Germinal center (tissue), 1 donor: ENCODE results near the gene CDPF1.
"Not testable (repeated sequence)": the region's sequence is repeated elsewhere in the genome, so short reads cannot be mapped to it uniquely, and the experiment has no call there.

Source experiments
- DNase-seq: peaks from one replicate; pipeline ENCODE4 v3.0.0; 2012; ENCODE audit warnings: mixed read lengths, low spot score

The CDPF1 gene

DNA sequence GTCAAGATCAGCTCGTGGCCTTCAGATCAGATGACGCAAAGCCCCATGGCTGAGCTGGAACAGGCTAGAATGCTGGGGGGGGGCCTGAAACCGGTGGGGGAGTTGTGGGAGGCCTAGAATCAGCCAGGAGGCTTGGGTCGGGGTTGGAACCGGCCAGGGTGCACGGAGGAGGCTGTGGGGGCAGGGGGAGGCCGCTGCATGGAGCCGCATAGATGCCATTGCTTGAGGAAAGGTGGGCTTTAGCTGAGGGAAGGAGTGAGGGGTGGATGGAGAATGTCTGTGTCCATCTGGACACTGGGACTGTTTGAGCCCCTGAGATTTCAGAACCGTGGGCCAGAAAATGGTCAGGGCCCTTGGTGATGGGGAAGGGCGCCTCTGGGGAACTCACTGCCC, 25.2 kb downstream of the CDPF1 start:
- no peak for DNase-seq

DNA sequence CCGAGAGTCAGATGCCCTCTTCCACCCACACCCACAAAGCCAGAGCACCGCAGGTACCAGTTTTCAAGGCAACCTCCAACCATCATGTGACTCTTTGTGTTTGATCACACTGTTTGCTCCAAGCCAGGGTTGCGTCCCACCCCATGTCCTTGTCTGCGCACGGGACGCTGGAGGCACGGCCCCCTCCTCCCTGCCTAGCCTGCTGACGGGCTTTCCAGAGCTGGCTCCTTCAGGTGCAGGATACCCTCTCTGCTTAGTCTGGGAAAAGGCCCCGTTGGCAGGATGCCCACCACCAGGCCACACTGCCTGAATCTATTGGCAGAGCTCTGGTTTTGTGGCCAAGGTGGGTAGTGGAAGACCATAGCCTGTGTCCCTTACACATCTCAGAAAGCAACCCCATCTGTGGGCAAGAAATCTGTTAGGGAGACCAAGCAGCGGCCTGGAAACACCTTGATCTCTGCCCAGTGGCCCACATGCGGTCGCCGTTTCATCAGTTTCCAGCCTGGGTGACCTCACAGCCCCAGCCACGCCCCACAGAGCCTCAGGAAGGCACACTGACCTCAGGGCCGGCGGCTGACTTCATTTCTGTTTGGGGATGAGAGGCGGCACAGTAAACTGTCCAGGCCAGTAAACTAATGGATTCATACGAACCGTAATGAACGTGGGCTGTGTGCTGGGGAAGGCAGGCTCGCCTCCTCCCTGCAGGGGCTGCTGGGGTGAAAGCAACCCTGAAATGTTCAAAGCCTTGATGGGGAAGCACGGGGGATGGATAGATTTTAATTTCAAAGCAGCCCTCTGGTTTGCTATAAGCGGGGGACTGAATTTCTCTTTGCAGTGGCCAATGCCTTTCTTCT, 25.8 kb downstream of the CDPF1 start:
- no peak for DNase-seq

DNA sequence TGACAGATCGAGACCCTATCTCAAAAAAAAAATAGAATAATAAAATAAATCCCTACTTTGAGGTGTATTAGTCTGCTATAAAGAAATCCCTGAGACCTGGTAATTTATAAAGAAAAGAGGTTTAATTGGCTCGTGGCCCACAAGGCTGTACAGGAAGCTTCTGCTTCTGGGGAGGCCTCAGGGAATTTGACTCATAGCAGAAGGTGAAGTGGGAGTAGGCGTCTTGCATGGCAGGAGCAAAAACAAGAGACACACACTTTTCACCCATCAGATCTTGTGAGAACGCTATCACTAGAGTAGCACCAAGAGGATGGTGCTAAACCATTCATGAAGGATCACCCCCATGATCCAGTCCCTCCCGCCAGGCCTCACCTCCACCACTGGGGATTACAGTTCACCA, 29.2 kb downstream of the CDPF1 start:
- DNase-seq, result no peak

DNA sequence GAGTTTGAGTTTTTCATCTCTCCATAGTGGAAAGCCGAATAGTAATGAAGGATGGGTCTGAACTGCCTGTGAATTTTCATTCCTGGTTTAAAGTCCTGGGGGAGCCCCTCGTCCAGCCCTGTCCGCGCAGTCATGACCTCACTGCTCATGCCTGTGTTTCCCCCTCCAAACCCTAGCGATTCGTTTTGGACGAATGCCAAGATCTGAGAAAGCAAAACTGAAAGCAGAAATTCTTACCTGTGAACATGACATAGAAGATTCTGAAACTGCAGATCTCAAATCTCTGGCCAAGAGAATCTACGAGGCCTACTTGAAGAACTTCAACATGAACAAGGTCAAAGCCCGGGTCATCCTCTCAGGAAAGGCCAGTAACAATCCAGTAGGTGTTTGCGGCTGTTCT, 30.5 kb downstream of the CDPF1 start:
- DNase-seq, result no peak

DNA sequence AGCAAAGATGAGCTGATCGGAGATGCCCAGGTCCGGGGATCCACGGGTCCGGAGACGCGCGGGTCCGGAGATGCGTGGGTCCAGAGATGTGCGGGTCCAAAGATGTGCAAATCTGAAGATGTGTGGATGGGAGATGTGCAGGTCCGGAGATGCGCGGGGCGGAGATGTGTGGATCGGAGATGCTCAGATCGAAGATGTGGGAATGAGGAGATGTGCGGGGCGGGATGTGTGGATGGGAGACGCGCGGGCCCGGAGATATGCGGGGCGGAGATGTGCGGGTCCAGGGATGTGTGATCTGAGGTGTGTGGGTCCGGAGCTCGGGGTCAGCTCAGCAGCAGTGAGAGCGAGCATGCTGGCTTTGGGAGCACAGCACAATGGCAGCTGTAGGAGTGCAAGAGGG, 35.5 kb downstream of the CDPF1 start:
- no peak for DNase-seq

DNA sequence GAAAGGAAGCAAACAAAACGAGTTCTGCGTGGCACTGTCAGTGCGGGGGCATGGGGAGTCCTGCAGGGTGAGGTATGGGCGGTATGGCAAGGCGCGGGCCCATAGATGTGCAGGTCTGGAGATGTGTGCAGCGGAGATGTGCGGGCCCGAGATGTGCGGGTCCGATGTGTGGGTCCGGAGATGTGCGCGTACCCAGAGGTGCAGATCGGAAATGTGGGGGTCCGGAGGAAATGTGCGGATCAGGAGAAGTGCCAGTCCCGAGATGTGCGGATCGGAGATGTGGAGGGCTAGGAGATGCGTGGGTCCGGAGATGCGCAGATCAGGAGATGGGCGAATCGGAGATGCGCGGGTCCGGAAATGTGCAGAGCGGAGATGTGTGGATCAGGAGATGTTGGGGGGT, 35.9 kb downstream of the CDPF1 start:
- no peak for DNase-seq

DNA sequence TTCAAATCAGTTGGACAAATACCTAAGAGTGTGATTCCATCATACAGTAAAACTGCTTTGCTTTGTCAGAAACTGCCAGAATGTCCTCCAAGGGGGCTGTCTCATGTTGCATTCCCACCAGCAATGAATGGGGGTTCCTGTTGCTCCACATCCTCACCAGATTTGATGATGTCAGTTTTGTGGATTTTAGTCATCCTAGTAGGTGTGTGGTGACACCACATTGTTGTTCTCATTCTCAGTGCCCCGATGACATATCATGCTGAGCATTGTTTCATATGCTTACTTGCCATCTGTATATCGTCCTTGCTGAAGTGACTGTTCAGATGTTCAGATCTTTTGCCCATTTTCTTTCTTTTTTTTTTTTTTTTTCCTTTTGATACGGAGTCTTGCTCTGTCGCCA, 37.0 kb downstream of the CDPF1 start:
- DNase-seq, result no peak

DNA sequence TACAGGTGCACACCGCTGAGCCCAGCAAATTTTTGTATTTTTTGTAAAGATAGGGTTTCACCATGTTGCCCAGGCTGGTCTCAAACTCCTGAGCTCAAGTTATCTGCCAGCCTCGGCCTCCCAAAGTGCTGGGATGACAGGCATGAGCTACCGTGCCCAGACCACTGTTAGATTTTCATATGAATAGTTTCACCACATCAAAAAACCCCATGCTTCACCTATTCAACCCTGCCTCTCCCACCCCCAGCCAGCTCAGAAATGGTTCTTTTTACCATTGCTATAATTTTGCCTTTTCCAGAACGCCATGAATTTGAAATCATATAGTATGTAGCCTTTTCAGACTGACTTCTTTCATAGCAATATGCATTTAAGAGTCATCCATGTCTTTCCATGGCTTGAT, 37.9 kb downstream of the CDPF1 start:
- no peak for DNase-seq

DNA sequence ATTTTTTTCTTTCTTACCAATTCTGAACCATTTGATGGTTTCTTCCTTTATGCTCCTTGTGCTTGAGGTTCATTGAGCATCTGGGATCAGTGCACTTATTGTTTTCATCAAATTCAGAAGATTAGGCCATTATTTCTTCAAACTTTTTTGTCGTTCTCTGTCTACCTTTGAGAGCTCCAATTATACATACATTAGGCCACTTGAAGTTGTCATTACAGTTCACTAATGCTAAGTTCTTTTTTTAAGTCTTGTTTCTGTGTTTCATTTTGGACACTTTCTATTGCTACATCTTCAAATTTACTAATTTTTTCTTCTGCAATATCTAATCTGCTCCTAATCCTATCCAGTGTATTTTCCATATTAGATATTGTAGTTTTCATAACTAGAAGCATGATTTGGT, 40.8 kb downstream of the CDPF1 start:
- no peak for DNase-seq

DNA sequence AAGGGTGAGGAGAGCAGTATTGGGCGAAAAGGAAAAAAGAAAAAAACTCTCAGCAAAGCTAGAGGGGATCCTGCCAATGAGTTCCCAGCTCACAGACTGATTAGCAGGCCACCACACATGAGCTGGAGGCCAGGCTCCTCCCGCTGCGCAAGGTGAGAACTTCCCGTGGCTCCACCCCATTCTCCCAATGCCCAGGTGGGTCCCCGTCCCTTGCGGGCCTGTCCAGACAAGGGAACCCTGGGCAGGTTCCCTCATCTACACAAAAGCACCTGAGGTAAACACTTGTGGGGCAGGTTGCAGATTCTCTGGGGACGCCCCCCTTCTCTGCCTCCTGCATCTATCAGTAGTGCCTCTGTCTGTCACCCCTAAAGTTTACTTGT, 46.5 kb downstream of the CDPF1 start:
- DNase-seq, result no peak

DNA sequence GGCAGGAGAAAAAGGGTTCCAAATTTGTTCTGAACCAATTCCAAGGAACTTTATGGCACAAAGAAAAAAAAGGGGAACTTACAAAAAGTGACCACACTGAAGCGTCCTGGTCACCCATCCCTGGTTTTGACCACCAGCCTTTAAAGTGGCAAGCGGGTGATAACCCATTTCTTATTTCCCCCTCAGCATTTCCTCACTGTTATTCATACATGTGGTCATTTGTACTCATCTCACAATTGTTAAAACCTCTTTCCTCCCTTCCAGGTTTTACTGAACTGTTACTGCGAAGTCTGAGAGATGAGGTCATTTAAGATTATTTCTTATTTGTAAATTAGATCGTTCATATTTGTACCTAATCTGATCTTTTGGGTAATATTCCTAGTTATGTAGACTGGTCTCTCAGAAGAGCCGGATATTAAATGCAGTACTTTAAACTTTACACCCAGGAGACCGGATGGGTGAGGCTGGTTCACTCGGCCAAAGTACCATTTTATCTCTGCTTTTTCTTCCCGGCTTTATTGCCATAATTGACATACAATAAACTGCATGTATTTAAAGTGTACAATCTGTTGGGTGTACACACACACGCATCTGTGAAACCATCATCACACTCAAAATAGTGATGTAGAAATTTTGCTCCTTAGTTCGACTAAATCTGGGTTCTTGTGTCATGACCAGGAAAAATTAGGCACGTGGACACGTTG, 47.0 kb downstream of the CDPF1 start:
- DNase-seq, result no peak

DNA sequence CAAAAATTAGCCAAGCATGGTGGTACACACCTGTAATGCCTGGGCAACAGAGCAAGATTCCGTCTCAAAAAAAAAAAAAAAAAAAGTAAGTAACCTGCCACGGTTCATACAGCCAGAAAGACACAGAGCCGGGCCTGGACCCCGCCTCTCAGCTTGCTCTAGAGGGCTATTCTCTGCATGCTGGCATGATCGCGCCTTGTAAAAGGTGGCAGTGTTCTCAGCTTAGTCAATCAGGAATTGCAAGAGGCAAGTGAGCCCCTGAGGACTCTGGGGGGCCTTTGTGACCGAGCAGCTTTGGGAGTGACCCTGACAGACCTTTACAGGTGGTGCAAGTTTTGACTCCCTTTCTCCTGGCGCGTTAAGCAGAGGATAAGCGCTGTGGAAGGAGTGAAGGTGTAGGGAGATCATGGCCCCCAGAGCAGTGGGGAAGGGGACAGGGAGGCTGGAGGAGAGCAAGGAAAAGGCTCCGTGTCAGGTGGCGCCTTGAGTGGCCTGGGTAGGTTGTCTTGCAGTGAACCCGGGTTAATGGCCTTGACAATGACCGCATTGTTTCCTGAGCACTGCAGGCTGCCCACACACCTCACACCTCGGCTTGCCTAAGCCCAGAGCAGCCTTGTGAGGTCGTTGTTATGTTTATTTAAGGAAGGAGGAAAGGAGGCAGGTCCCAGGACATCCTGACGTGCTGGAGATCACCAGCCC, 48.9 kb downstream of the CDPF1 start:
- DNase-seq, result no peak

DNA sequence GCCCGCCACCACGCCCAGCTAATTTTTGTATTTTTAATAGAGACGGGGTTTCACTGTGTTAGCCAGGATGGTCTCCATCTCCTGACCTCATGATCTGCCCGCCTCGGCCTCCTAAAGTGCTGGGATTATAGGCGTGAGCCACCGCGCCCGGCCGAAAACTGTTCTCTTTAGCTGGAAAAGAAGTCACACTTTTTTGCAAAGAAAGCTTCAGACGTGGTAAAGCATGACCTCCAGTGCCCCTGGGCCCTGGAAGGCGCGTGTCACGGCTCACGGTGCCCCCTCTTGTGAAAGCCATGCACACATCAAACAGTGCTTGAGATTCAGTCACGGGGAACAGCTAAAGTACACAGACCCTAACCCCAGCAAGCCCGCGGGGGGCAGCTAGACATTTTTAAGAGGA, 51.3 kb downstream of the CDPF1 start:
- DNase-seq, result not testable (repeated sequence)

DNA sequence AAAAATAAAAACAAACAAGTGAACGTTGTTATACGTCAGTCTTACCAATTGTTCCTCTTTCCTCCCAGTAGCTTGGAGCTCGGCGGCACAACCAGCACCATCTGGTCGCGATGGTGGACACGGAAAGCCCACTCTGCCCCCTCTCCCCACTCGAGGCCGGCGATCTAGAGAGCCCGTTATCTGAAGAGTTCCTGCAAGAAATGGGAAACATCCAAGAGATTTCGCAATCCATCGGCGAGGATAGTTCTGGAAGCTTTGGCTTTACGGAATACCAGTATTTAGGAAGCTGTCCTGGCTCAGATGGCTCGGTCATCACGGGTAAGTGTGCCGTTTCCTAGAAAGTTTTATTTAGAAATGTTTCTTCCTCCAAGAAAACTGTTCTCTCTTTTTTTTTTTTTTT, 51.8 kb downstream of the CDPF1 start:
- no peak for DNase-seq

DNA sequence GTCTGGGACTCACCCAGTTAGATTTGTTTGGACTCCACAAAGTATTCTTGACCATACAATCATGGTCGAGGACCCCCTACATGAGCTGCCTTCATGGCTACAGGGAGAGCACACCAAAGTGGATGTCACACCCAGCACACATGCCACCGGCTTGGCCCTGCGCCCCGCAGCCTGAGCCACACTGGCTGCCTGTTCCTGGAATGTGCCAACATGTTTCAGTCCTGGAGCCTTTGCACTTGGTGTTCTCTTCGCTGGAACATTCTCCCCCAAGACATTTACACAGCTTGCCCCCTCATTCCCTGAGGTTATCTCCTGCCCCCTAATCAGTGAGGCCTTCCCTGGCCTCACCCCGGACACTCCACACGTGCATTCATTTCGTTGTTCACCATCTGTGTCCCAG, 53.8 kb downstream of the CDPF1 start:
- DNase-seq, result no peak

DNA sequence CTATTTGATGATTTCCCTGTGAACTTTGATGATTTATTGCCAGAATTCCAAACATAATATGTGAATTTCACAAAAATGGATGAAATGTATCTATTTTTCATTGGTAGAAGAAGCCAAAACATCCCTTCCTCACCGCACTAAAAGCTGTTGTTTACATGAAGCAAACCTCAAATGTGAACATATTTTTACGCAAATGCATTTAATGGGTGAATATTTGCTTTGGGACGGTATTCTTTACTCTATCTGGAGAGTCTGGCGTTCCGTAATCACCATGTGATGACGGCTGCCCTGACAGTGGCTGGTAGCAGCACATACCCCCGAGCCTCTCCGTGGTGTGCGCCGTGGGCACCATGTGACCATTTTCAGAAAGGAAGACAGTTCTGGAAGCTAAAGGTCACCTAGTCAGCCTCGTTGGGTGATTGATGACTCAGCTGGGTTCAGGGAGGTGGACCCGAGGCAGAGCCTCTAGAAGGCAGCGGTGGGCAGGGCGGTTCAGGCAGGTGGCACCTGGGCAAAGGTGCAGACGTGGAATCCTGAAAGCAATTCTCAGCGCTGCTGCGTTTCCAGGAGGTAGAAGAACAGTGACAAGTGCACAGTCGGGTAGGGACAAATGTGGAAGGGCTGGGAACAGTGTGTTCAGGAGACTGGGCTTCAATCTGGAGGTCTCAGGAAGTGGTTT, 54.5 kb downstream of the CDPF1 start:
- DNase-seq, result no peak
